GM19043 (cell line): ENCODE measurements around the gene LGI4.
A peak's percentile ranks its signal among the peaks of the same experiment; 100 is the strongest.

Experiments used
- ATAC-seq: cut with Tn5 transposase; IDR thresholded peaks from one replicate; pipeline ENCODE4 v1.9.1; 2021; ENCODE audit warnings: low read depth; ENCODE audit not compliant: unreplicated experiment

The LGI4 gene

GRCh38 chr19:35125270-35125717, 9.6 kb downstream of the LGI4 start:
- ATAC-seq, result no peak

DNA sequence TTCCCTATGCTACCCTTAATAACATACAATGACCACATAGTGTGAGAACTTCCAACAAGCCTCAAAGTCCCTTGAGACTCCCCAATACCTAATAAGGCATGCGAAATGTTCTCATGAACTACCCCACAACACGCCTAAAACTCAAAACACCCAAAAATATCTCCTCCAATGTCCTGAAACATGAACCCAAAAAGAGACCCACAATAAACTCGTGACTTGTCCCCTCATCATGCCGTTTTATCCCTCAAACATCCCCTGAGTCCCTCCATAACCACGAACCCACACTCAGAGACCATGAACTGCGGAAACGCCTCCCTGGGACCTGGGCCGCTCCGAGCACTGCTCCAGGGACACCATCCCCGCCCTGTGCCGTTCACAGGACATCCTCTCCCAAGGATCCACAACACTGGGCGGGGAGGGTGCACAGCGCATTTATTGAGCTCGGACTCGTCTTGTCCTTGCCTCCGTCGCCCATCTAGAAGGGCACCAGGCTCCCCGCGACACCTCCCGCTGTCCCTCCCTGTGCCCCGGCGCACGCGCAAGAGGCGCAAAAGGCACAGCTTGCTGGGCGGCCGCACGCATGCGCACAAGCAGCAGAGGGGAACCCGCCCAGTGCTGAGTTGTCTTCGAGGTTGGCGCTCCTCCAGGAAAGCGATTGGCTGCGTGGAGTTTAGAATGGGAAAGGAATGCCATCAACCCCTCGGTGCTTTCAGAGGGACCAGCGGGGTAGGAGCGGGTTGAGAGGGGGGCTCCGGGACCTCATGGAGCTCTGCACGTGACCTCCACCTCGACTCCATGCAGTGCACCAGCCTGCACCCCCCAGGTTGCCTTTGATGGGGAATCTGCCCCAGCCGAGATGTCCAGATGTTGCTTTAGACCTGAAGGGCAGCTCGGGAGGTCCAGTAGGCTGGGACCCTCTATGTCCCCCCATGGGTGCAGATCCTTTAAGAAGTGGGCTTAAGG, 10.5 kb downstream of the LGI4 start:
- ATAC-seq, result peak; percentile 59

DNA sequence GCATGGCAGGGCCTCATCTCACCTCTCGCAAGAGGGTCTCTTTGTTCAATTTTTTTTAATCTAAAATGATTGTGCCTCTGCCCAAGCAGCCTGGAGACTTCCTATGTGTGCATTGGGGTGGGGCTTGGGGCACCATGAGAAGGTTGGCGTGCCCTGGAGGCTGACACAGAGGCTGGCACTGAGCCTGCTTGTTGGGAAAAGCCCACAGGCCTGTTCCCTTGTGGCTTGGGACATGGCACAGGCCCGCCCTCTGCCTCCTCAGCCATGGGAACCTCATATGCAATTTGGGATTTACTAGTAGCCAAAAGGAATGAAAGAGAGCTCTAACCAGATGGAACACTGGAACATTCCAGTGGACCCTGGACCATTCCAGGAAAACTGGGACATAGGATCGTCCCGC, 11.3 kb downstream of the LGI4 start:
- ATAC-seq, result no peak

DNA sequence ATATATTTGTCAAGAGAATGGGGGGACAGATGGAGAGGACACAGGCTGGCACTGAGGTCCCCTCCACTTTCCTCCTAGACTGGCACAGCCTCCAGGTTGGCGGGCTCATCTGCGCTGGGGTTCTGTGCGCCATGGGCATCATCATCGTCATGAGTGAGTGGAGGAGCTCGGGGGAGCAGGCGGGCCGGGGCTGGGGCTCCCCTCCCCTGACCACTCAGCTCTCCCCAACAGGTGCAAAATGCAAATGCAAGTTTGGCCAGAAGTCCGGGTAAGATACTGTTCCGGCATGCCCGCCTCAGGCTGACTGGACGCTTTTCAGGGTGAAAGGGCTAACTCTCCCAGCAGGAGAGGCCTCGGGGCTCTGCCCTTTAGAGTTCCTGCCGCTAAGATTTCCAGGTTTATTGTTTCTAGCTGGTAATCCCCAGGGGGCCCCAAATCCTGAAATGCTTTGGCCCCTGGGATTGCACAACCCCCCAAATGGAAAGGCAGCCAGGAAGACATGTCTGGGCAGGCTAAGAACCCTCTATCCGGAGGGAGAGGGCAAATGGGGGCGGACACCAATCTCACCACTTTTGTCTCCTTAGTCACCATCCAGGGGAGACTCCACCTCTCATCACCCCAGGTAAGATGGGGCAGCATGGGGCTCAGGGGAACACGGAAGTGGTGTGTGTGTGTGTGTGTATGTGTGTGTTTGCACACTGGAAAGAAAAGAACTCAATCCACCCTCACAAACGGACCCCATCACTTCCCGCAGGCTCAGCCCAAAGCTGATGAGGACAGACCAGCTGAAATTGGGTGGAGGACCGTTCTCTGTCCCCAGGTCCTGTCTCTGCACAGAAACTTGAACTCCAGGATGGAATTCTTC, 11.9 kb downstream of the LGI4 start:
- no peak for ATAC-seq

DNA sequence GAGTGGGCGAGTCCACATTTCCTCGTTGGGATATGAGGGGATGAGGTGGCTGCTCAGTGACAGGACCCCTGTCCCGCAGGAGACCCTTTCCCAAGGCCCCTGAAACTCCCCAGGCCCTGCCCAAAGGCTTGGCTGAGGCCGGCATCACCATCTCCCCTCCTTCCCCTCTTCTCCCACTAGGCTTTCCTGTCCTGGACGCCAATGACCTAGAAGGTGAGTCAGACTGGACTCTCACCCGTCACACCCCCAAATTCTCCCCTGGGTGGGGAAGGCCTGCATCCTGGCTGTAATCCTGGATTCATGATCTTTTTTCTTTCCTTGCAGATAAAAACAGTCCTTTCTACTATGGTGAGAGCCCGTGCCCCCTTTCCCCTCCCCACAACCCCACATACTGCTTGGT, 14.0 kb downstream of the LGI4 start:
- ATAC-seq, result no peak

- no peak for ATAC-seq
Observed at GRCh38 chr19:35120492-35120891, 14.4 kb downstream of the LGI4 start.

GRCh38 chr19:35119578-35120155, 15.2 kb downstream of the LGI4 start:
- no peak for ATAC-seq

GRCh38 chr19:35119091-35119490, 15.8 kb downstream of the LGI4 start:
- ATAC-seq, result no peak

- no peak for ATAC-seq
Observed at GRCh38 chr19:35118268-35119020, 16.4 kb downstream of the LGI4 start.

GRCh38 chr19:35117799-35118198, 17.1 kb downstream of the LGI4 start:
- ATAC-seq, result no peak

- ATAC-seq, result no peak
Observed at GRCh38 chr19:35117116-35117515, 17.7 kb downstream of the LGI4 start.

DNA sequence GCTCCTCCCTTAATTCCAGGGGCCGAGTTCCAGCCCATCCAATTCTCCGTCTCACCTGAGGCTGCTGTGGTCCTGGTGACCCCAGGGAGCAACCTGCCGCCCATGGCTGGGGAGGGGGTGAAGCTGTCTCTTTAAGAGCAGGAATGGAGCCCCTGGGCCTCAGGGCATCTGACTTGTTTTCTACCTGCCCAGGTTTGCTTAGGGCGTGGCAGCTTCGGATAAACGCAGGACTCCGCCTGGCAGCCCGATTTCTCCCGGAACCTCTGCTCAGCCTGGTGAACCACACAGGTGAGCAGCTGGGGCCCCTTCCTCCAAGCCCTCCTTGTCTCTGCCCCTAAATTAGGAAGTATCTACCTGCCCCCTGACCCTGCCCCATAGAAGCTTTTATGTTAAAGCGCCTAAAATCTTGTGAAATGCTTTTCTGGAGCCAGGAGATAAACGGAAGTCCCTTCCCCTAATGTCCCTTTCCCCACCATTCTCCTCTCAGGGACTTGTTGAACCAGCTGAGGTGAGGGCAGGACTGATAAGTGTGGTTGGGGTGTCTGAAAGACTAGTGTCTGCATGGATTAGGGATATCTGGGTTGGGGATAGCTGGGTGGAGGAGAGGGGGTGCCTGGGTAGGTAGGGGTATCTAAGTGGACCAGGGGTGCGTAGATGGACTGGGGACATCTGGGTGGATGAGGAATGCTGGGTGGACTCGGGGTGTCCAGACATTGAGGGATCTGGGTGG, 18.6 kb downstream of the LGI4 start:
- ATAC-seq, result no peak

DNA sequence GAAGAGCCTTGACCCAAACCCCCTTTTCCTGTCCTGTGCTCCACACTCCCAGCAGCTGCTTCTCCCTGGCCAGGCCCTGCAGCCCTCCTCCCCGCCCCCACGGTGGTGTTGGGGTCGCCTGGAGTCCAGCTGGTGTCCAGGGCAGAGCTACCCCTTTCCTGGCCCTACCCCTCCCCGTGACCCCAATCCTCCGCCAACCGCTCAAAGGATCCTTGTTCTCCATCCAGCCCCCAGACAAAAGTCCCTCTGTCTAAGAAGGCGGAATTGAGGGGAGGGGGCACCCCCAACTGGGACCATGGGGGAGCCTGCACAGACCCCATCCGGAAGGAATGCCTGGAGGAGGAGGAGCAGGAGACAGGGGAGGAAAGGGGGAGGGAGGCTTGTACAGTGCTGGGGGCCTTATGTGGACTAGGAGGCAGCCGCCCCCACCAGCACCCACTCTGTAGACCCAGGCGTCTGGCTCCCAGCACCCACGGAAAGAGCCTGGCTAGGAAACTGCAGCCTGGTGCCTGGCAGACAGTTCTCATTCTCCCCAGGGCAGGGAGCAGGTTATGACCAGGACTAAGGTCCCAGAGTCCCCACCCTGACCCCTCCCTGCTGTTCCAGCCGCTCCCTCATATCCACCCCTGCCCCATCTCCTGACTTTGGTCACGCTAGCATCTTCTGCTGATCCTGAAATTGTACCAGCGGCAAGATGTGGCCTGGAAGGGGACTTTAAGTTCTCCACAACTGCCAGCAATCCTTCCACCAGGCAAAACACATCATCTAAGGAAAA, 19.5 kb downstream of the LGI4 start, which contains the start of gene FXYD3:
FXYD3 (plus strand) TSS at position 647 of the 775 bp plus-strand sequence. CDS start 3,554 bp downstream, outside the sequence.
- ATAC-seq, result no peak

- no peak for ATAC-seq
Observed at GRCh38 chr19:35114353-35115176, 20.3 kb downstream of the LGI4 start.

GRCh38 chr19:35112995-35113688, 21.7 kb downstream of the LGI4 start:
- no peak for ATAC-seq

GRCh38 chr19:35110974-35111373, 23.9 kb downstream of the LGI4 start:
- ATAC-seq, result no peak

- ATAC-seq, result no peak
Observed at GRCh38 chr19:35109395-35110112, 25.3 kb downstream of the LGI4 start.
